ENCODE measurements around the gene GABRB1. TPM values are rescaled to one million over a fixed set of nuclear protein-coding genes. Genes with fewer than 3 reads are reported as not detected.
"Not testable (repeated sequence)": the region's sequence is repeated elsewhere in the genome, so short reads cannot be mapped to it uniquely, and the experiment has no call there.

The GABRB1 gene
- total RNA-seq, 2 experiments from 2014 or later = not detected

- H3K4me3 Mint-ChIP-seq; DNase-seq; POLR2A ChIA-PET; H3K4me1 Mint-ChIP-seq; H3K27ac Mint-ChIP-seq; CTCF ChIA-PET; ATAC-seq; H3K27me3 Mint-ChIP-seq; H3K9me3 Mint-ChIP-seq (ENCODE audit: low read depth); H3K36me3 Mint-ChIP-seq (ENCODE audit: low read depth); intact Hi-C loops (cut with DNase I, micrococcal nuclease): not testable (repeated sequence)
Measured at GRCh38 chr4:47378021-47378530, 346.7 kb downstream of the GABRB1 start.

GRCh38 chr4:47381172-47381571 lies 349.8 kb downstream of the GABRB1 start:
- Mint-ChIP-seq H3K9me3 (ENCODE audit: low read depth) (no peaks in the 10 kb centered on the region), H3K4me3 (no peak overlapping the region), H3K27me3 (peaks cover 3% of the 10 kb centered on the region), H3K36me3 (ENCODE audit: low read depth) (no peaks in the 10 kb centered on the region), H3K4me1 (no peaks in the 10 kb centered on the region), H3K27ac (no peak overlapping the region)
- no peak for ATAC-seq
- no peak for DNase-seq
- ChIA-PET CTCF (interaction anchor here (0.6 to 1.1 kb wide), 2 partner anchors 104 to 259 kb away, joined by 3 to 4 read pairs; partner anchors contain the start of gene ATP10D), POLR2A (no interaction called here)
- intact Hi-C loops (cut with DNase I, micrococcal nuclease) = loop anchor here (5.0 to 10.0 kb wide), 4 partner anchors 89 to 539 kb away; partner anchors contain the start of gene GABRB1 (in 1 of the 2)

GRCh38 chr4:47382846-47383360 lies 351.5 kb downstream of the GABRB1 start:
- no peaks in the 10 kb centered on the region for H3K36me3 Mint-ChIP-seq (ENCODE audit: low read depth)
- H3K4me1 Mint-ChIP-seq = no peaks in the 10 kb centered on the region
- intact Hi-C loops (cut with DNase I, micrococcal nuclease) = loop anchor here (5.0 to 10.0 kb wide), 4 partner anchors 91 to 541 kb away; partner anchors contain the start of gene GABRB1 (in 1 of the 2)
- H3K9me3 Mint-ChIP-seq (ENCODE audit: low read depth) = no peaks in the 10 kb centered on the region
- no peak overlapping the region for H3K4me3 Mint-ChIP-seq
- ATAC-seq (no peak), DNase-seq (no peak)
- H3K27me3 Mint-ChIP-seq = peaks cover 5% of the 10 kb centered on the region
- POLR2A ChIA-PET = no interaction called here
- CTCF ChIA-PET = interaction anchor here (0.6 to 1.5 kb wide), 14 partner anchors 8 to 538 kb away, joined by 3 to 5 read pairs (median 4); no protein-coding TSS in a partner anchor
- H3K27ac Mint-ChIP-seq = no peak overlapping the region

GRCh38 chr4:47383829-47384427 lies 352.6 kb downstream of the GABRB1 start:
- ATAC-seq (no peak), DNase-seq (no peak)
- CTCF ChIA-PET = interaction anchor here (0.6 to 1.5 kb wide), 9 partner anchors 8 to 534 kb away, joined by 3 to 5 read pairs (median 5); no protein-coding TSS in a partner anchor
- H3K36me3 Mint-ChIP-seq (ENCODE audit: low read depth) = no peaks in the 10 kb centered on the region
- H3K9me3 Mint-ChIP-seq (ENCODE audit: low read depth) = no peaks in the 10 kb centered on the region
- intact Hi-C loops (cut with DNase I, micrococcal nuclease) = loop anchor here (1.0 to 10.0 kb wide), 6 partner anchors 92 to 542 kb away; partner anchors contain the start of gene GABRB1 (in 1 of the 2)
- H3K27me3 Mint-ChIP-seq = peaks cover 5% of the 10 kb centered on the region
- no peak overlapping the region for H3K27ac Mint-ChIP-seq
- no peak overlapping the region for H3K4me3 Mint-ChIP-seq
- POLR2A ChIA-PET = no interaction called here
- no peaks in the 10 kb centered on the region for H3K4me1 Mint-ChIP-seq

GRCh38 chr4:47386146-47386545 lies 354.8 kb downstream of the GABRB1 start:
- no peaks in the 10 kb centered on the region for H3K4me1 Mint-ChIP-seq
- no peak overlapping the region for H3K27ac Mint-ChIP-seq
- ChIA-PET CTCF (interaction anchor here (0.9 to 2.1 kb wide), 2 partner anchors 265 to 542 kb away, joined by 3 to 5 read pairs; no protein-coding TSS in a partner anchor), POLR2A (no interaction called here)
- H3K27me3 Mint-ChIP-seq = peaks cover 7% of the 10 kb centered on the region
- H3K4me3 Mint-ChIP-seq = no peak overlapping the region
- ATAC-seq = no peak
- intact Hi-C loops (cut with DNase I, micrococcal nuclease) = loop anchor here in 1 of 2 experiments (10.0 kb wide), 1 partner anchor 351 kb away; the partner anchor contains the start of gene GABRB1
- no peaks in the 10 kb centered on the region for H3K9me3 Mint-ChIP-seq (ENCODE audit: low read depth)
- no peak for DNase-seq
- no peaks in the 10 kb centered on the region for H3K36me3 Mint-ChIP-seq (ENCODE audit: low read depth)

GRCh38 chr4:47386561-47387235 lies 355.3 kb downstream of the GABRB1 start:
- Mint-ChIP-seq H3K4me1 (no peaks in the 10 kb centered on the region), H3K9me3 (ENCODE audit: low read depth) (no peaks in the 10 kb centered on the region), H3K27ac (no peak overlapping the region), H3K36me3 (ENCODE audit: low read depth) (no peaks in the 10 kb centered on the region), H3K4me3 (no peak overlapping the region), H3K27me3 (peaks cover 7% of the 10 kb centered on the region)
- ChIA-PET POLR2A (no interaction called here), CTCF (interaction anchor here (0.9 to 2.1 kb wide), 2 partner anchors 266 to 543 kb away, joined by 3 to 5 read pairs; no protein-coding TSS in a partner anchor)
- ATAC-seq (no peak), DNase-seq (no peak)
- intact Hi-C loops (cut with DNase I, micrococcal nuclease) = loop anchor here in 1 of 2 experiments (10.0 kb wide), 1 partner anchor 352 kb away; the partner anchor contains the start of gene GABRB1

GRCh38 chr4:47390428-47391125 lies 359.2 kb downstream of the GABRB1 start:
- POLR2A ChIA-PET = no interaction called here

GRCh38 chr4:47391256-47391655 lies 359.9 kb downstream of the GABRB1 start:
- CTCF ChIA-PET = interaction anchor here (0.6 to 1.5 kb wide), 2 partner anchors 8 to 25 kb away, joined by 3 to 5 read pairs; no protein-coding TSS in a partner anchor
- Mint-ChIP-seq H3K27ac (no peak overlapping the region), H3K36me3 (ENCODE audit: low read depth) (no peaks in the 10 kb centered on the region), H3K9me3 (ENCODE audit: low read depth) (no peaks in the 10 kb centered on the region), H3K4me1 (no peaks in the 10 kb centered on the region), H3K27me3 (peaks cover 5% of the 10 kb centered on the region), H3K4me3 (no peak overlapping the region)
- no peak for ATAC-seq
- POLR2A ChIA-PET = no interaction called here
- intact Hi-C loops (cut with DNase I, micrococcal nuclease) = loop anchor here in 1 of 2 experiments (10.0 kb wide), 1 partner anchor 174 kb away; no protein-coding TSS in a partner anchor
- DNase-seq = no peak

More at GRCh38 chr4:47390428-47391125, 359.2 kb downstream of the GABRB1 start:
- ATAC-seq (no peak), DNase-seq (no peak)
- H3K9me3 Mint-ChIP-seq (ENCODE audit: low read depth) = no peaks in the 10 kb centered on the region
- no peak overlapping the region for H3K4me3 Mint-ChIP-seq
- H3K36me3 Mint-ChIP-seq (ENCODE audit: low read depth) = no peaks in the 10 kb centered on the region
- peaks cover 5% of the 10 kb centered on the region for H3K27me3 Mint-ChIP-seq
- intact Hi-C loops (cut with DNase I, micrococcal nuclease) = loop anchor here in 1 of 2 experiments (10.0 kb wide), 1 partner anchor 174 kb away; no protein-coding TSS in a partner anchor
- no peak overlapping the region for H3K27ac Mint-ChIP-seq
- CTCF ChIA-PET = no interaction called here
- no peaks in the 10 kb centered on the region for H3K4me1 Mint-ChIP-seq

- no peaks in the 10 kb centered on the region for H3K9me3 Mint-ChIP-seq (ENCODE audit: low read depth)
- DNase-seq (no peak), ATAC-seq (no peak)
- H3K4me3 Mint-ChIP-seq = no peak overlapping the region
- H3K36me3 Mint-ChIP-seq (ENCODE audit: low read depth) = no peaks in the 10 kb centered on the region
- CTCF ChIA-PET = interaction anchor here (1.1 kb wide), 1 partner anchor 21 kb away, joined by 4 read pairs; no protein-coding TSS in a partner anchor
- H3K27me3 Mint-ChIP-seq = peaks cover 6% of the 10 kb centered on the region
- POLR2A ChIA-PET = no interaction called here
- no peaks in the 10 kb centered on the region for H3K4me1 Mint-ChIP-seq
- intact Hi-C loops (cut with DNase I, micrococcal nuclease) = no loop called here
- H3K27ac Mint-ChIP-seq = no peak overlapping the region
Measured at GRCh38 chr4:47406408-47406807, 375.0 kb downstream of the GABRB1 start.

GRCh38 chr4:47410271-47410670 lies 378.9 kb downstream of the GABRB1 start:
- intact Hi-C loops (cut with DNase I, micrococcal nuclease) = no loop called here
- ChIA-PET POLR2A (no interaction called here), CTCF (no interaction called here)
- Mint-ChIP-seq H3K9me3 (ENCODE audit: low read depth) (no peaks in the 10 kb centered on the region), H3K4me1 (no peaks in the 10 kb centered on the region), H3K36me3 (ENCODE audit: low read depth) (no peaks in the 10 kb centered on the region), H3K4me3 (no peak overlapping the region), H3K27ac (no peak overlapping the region), H3K27me3 (peaks cover 6% of the 10 kb centered on the region)
- DNase-seq (no peak), ATAC-seq (no peak)

GRCh38 chr4:47413521-47413920 lies 382.2 kb downstream of the GABRB1 start:
- no peak for ATAC-seq
- Mint-ChIP-seq H3K9me3 (ENCODE audit: low read depth) (no peaks in the 10 kb centered on the region), H3K36me3 (ENCODE audit: low read depth) (no peaks in the 10 kb centered on the region), H3K4me3 (no peak overlapping the region), H3K27me3 (peaks cover 4% of the 10 kb centered on the region), H3K4me1 (no peaks in the 10 kb centered on the region), H3K27ac (no peak overlapping the region)
- ChIA-PET CTCF (interaction anchor here (0.8 kb wide), 1 partner anchor 354 kb away, joined by 3 read pairs; no protein-coding TSS in a partner anchor), POLR2A (no interaction called here)
- DNase-seq = no peak
- intact Hi-C loops (cut with DNase I, micrococcal nuclease) = no loop called here

All from activated CD4-positive, alpha-beta T cell treated with anti-CD3 and anti-CD28 coated beads for 36 hours (primary cell).